Measurements from ENCODE around the gene PARD3B.

Gene PARD3B

DNA sequence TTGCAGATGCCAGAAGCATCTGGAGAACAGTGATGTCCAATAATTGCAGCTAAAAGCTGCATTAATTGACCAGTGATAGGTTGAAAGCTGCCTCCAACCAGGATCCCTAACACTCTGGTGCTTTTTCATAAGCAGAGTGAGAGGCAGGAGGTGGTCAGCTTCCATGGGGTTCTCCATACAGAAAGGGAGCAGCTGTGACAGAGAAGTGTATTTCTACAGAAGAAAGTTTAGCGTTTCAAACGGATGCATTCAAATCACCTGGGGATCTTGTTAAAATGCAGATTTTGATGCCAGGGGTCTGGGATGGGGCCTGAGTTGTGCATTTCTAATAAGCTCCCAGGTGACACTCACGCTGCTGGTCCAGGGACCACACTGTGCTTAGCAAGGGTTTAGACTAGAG is 920.5 kb downstream of the PARD3B start:
- Histone ChIP-seq H3K4me1 (ENCODE audit: insufficient read depth, poor library complexity, severe bottlenecking) (no peaks in the 10 kb centered on the region), H3K9me3 (ENCODE audit: severe bottlenecking) (no peaks in the 10 kb centered on the region), H3K36me3 (ENCODE audit: low read depth) (no peaks in the 10 kb centered on the region), H3K4me3 (ENCODE audit: severe bottlenecking) (no peak overlapping the region), H3K27ac (ENCODE audit: poor library complexity, severe bottlenecking) (no peak overlapping the region), H3K27me3 (ENCODE audit: insufficient read depth, poor library complexity, severe bottlenecking) (no peaks in the 10 kb centered on the region)
- DNase-seq (ENCODE audit: low spot score): no peak
- no peak for ATAC-seq (ENCODE audit: low read depth)
- TF ChIP-seq, protein P1, sequence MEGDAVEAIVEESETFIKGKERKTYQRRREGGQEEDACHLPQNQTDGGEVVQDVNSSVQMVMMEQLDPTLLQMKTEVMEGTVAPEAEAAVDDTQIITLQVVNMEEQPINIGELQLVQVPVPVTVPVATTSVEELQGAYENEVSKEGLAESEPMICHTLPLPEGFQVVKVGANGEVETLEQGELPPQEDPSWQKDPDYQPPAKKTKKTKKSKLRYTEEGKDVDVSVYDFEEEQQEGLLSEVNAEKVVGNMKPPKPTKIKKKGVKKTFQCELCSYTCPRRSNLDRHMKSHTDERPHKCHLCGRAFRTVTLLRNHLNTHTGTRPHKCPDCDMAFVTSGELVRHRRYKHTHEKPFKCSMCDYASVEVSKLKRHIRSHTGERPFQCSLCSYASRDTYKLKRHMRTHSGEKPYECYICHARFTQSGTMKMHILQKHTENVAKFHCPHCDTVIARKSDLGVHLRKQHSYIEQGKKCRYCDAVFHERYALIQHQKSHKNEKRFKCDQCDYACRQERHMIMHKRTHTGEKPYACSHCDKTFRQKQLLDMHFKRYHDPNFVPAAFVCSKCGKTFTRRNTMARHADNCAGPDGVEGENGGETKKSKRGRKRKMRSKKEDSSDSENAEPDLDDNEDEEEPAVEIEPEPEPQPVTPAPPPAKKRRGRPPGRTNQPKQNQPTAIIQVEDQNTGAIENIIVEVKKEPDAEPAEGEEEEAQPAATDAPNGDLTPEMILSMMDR (IDR thresholded peaks at IDR 0.05; ENCODE audit: poor library complexity, severe bottlenecking): no peak

DNA sequence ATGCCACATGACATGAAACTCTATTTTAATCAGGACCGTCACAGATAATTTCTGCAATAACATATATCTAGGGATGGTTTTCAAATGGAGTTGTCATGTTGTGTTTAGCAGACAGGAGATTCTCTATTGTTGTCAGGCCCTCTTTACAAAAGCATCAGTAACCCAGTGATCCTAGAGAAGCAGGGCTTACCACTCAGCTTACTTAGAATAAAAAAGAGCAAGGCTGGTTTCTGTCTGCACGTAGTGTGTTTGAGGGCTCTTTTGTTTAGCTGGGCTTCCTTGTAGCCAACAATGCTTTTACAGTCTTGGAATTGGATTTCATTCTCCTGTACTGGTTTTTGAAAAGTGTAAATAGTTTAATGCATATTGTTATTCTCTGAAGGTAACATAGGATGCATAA is 926.5 kb downstream of the PARD3B start:
- Histone ChIP-seq H3K27me3 (ENCODE audit: insufficient read depth, poor library complexity, severe bottlenecking) (no peaks in the 10 kb centered on the region), H3K27ac (ENCODE audit: poor library complexity, severe bottlenecking) (no peak overlapping the region), H3K4me3 (ENCODE audit: severe bottlenecking) (no peak overlapping the region), H3K9me3 (ENCODE audit: severe bottlenecking) (no peaks in the 10 kb centered on the region), H3K4me1 (ENCODE audit: insufficient read depth, poor library complexity, severe bottlenecking) (no peaks in the 10 kb centered on the region), H3K36me3 (ENCODE audit: low read depth) (no peaks in the 10 kb centered on the region)
- TF ChIP-seq, protein P1 (IDR thresholded peaks at IDR 0.05; ENCODE audit: poor library complexity, severe bottlenecking): no peak
- ATAC-seq (ENCODE audit: low read depth): no peak
- no peak for DNase-seq (ENCODE audit: low spot score)

DNA sequence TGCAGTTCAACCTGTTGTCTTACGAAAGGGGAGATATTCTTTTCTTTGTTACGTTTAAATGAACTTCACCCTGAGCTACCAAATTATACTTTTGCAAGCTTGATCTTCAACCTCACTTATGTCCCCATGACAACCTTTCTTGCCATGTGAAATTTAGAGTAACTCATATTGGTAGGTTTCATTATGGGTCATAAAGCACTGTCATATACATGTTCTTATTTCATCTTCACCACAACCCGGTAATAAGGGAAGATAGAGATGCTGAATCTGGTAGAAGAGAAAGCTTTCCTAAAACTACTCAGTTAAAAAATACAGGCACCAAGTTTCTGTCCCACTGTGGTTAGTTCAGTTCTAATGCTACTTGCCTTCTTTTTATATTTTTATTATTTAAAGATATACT is 928.5 kb downstream of the PARD3B start:
- H3K9me3 ChIP-seq (ENCODE audit: severe bottlenecking): no peaks in the 10 kb centered on the region
- TF ChIP-seq, protein P1 (IDR thresholded peaks at IDR 0.05; ENCODE audit: poor library complexity, severe bottlenecking): no peak
- H3K27ac ChIP-seq (ENCODE audit: poor library complexity, severe bottlenecking): no peak overlapping the region
- no peaks in the 10 kb centered on the region for H3K27me3 ChIP-seq (ENCODE audit: insufficient read depth, poor library complexity, severe bottlenecking)
- no peaks in the 10 kb centered on the region for H3K36me3 ChIP-seq (ENCODE audit: low read depth)
- DNase-seq (ENCODE audit: low spot score) (no peak), ATAC-seq (ENCODE audit: low read depth) (no peak)
- H3K4me1 ChIP-seq (ENCODE audit: insufficient read depth, poor library complexity, severe bottlenecking): no peaks in the 10 kb centered on the region
- H3K4me3 ChIP-seq (ENCODE audit: severe bottlenecking): no peak overlapping the region

DNA sequence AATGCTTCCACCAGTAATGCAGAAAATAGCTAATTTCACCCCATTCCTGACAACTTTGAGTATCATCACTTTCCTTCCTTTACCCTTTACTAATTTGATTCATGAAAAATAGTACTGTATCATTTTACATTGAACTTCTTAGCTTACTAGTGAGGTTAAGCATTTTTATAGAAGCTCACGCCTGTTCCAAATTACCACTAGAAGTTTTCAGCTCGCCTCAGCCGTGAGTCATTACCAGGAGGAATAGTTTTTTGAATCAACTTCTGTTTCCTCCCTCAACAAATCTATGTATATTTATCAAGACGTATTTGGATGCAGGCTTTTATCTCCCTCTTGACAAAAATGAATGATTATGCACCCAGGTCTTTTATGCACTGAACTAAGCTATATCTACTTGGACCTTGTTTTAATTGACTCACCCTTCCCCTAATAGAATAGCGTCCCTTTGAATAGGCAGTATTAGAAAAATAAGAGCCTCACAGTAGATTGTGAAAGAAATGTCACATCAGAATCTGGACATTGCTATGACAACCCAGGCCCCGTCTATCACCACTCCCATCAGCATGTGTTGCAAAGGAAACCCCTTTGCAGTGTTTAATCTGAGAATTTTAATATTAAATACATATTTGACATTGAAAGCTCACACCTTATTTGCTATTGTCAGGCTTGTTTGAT is 929.6 kb downstream of the PARD3B start:
- TF ChIP-seq, protein P1 (IDR thresholded peaks at IDR 0.05; ENCODE audit: poor library complexity, severe bottlenecking): no peak
- Histone ChIP-seq H3K36me3 (ENCODE audit: low read depth) (no peaks in the 10 kb centered on the region), H3K4me3 (ENCODE audit: severe bottlenecking) (no peak overlapping the region), H3K27ac (ENCODE audit: poor library complexity, severe bottlenecking) (no peak overlapping the region), H3K27me3 (ENCODE audit: insufficient read depth, poor library complexity, severe bottlenecking) (no peaks in the 10 kb centered on the region), H3K4me1 (ENCODE audit: insufficient read depth, poor library complexity, severe bottlenecking) (no peaks in the 10 kb centered on the region), H3K9me3 (ENCODE audit: severe bottlenecking) (no peaks in the 10 kb centered on the region)
- no peak for DNase-seq (ENCODE audit: low spot score)
- no peak for ATAC-seq (ENCODE audit: low read depth)

DNA sequence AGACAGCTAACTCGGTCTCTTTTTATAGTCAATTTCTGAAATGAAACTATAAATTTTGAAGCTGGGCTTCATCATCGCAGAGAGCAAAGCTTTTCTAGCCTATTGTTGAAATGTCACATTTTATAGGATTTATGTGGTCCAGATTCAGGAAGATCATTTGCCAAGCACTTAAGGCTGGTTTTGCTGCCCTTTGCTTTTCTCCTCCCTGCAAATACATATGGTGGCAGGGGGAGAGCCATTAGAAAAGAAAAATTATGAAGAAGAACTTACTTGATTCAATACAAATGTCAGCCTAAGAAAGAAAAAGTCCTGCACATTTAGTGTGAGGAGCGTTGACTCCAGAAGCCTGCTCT is 930.1 kb downstream of the PARD3B start:
- TF ChIP-seq, protein P1 (IDR thresholded peaks at IDR 0.05; ENCODE audit: poor library complexity, severe bottlenecking): no peak
- no peak for DNase-seq (ENCODE audit: low spot score)
- H3K27me3 ChIP-seq (ENCODE audit: insufficient read depth, poor library complexity, severe bottlenecking): no peaks in the 10 kb centered on the region

More for the DNA sequence above, 930.1 kb downstream of the PARD3B start:
- ATAC-seq (ENCODE audit: low read depth): no peak
- H3K4me3 ChIP-seq (ENCODE audit: severe bottlenecking): no peak overlapping the region
- H3K27ac ChIP-seq (ENCODE audit: poor library complexity, severe bottlenecking): no peak overlapping the region
- no peaks in the 10 kb centered on the region for H3K9me3 ChIP-seq (ENCODE audit: severe bottlenecking)
- H3K36me3 ChIP-seq (ENCODE audit: low read depth): no peaks in the 10 kb centered on the region
- H3K4me1 ChIP-seq (ENCODE audit: insufficient read depth, poor library complexity, severe bottlenecking): no peaks in the 10 kb centered on the region
